ENCODE data around the gene LIM2. TPM values are rescaled to one million over a fixed set of nuclear protein-coding genes. Genes with fewer than 3 reads are reported as not detected.
"Not testable (repeated sequence)": the region's sequence is repeated elsewhere in the genome, so short reads cannot be mapped to it uniquely, and the experiment has no call there.

The LIM2 gene
- total RNA-seq (2014; rRNA removed; shearing (Covaris generic); ENCODE audit: low replicate concordance), result not detected in 2 replicates

- in situ Hi-C loops (cut with HindIII; ENCODE audit: low pct_unique_long_range_greater_than_20kb, low sequenced_read_pairs), result no loop called here
- DNase-seq (ENCODE audit: low read depth), result no peak
These were observed at the start of gene LIM2 for GRCh38 chr19:51387924-51388389. Gene LIM2, minus strand, starts transcription at chr19:51387974. Its CDS starts 531 bp downstream, at chr19:51387443.

- in situ Hi-C loops (cut with HindIII; ENCODE audit: low pct_unique_long_range_greater_than_20kb, low sequenced_read_pairs), result no loop called here
- DNase-seq (ENCODE audit: low read depth), result no peak
These were observed 46.7 kb upstream of the LIM2 start for GRCh38 chr19:51434456-51434855.

GRCh38 chr19:51433043-51433442 is 45.3 kb upstream of the LIM2 start:
- in situ Hi-C loops (cut with HindIII; ENCODE audit: low pct_unique_long_range_greater_than_20kb, low sequenced_read_pairs), result no loop called here

GRCh38 chr19:51431124-51431523 is 43.4 kb upstream of the LIM2 start:
- DNase-seq (ENCODE audit: low read depth), result no peak

More at GRCh38 chr19:51433043-51433442, 45.3 kb upstream of the LIM2 start:
- no peak for DNase-seq (ENCODE audit: low read depth)

GRCh38 chr19:51430221-51430620 is 42.4 kb upstream of the LIM2 start:
- no peak for DNase-seq (ENCODE audit: low read depth)
- in situ Hi-C loops (cut with HindIII; ENCODE audit: low pct_unique_long_range_greater_than_20kb, low sequenced_read_pairs), result no loop called here

More at GRCh38 chr19:51431124-51431523, 43.4 kb upstream of the LIM2 start:
- in situ Hi-C loops (cut with HindIII; ENCODE audit: low pct_unique_long_range_greater_than_20kb, low sequenced_read_pairs), result no loop called here

GRCh38 chr19:51427201-51427600 is 39.4 kb upstream of the LIM2 start:
- no peak for DNase-seq (ENCODE audit: low read depth)
- in situ Hi-C loops (cut with HindIII; ENCODE audit: low pct_unique_long_range_greater_than_20kb, low sequenced_read_pairs), result no loop called here

- in situ Hi-C loops (cut with HindIII; ENCODE audit: low pct_unique_long_range_greater_than_20kb, low sequenced_read_pairs), result no loop called here
- peak; percentile 70 for DNase-seq (ENCODE audit: low read depth)
These were observed 34.3 kb upstream of the LIM2 start for GRCh38 chr19:51422053-51422448.

- in situ Hi-C loops (cut with HindIII; ENCODE audit: low pct_unique_long_range_greater_than_20kb, low sequenced_read_pairs), result no loop called here
These were observed 33.7 kb upstream of the LIM2 start for GRCh38 chr19:51421229-51422052.

GRCh38 chr19:51420511-51420910 is 32.7 kb upstream of the LIM2 start:
- DNase-seq (ENCODE audit: low read depth); in situ Hi-C loops (cut with HindIII; ENCODE audit: low pct_unique_long_range_greater_than_20kb, low sequenced_read_pairs): not testable (repeated sequence)

More at GRCh38 chr19:51421229-51422052, 33.7 kb upstream of the LIM2 start:
- no peak for DNase-seq (ENCODE audit: low read depth)

GRCh38 chr19:51418707-51419106 is 30.9 kb upstream of the LIM2 start:
- no peak for DNase-seq (ENCODE audit: low read depth)
- in situ Hi-C loops (cut with HindIII; ENCODE audit: low pct_unique_long_range_greater_than_20kb, low sequenced_read_pairs), result no loop called here

- DNase-seq (ENCODE audit: low read depth), result no peak
- in situ Hi-C loops (cut with HindIII; ENCODE audit: low pct_unique_long_range_greater_than_20kb, low sequenced_read_pairs), result no loop called here
These were observed 30.0 kb upstream of the LIM2 start for GRCh38 chr19:51417810-51418157.

- in situ Hi-C loops (cut with HindIII; ENCODE audit: low pct_unique_long_range_greater_than_20kb, low sequenced_read_pairs), result no loop called here
- no peak for DNase-seq (ENCODE audit: low read depth)
These were observed 29.5 kb upstream of the LIM2 start, which contains the start of gene SIGLEC10 for GRCh38 chr19:51417107-51417809. Gene SIGLEC10, minus strand, starts transcription at chr19:51417642. Its CDS starts 61 bp downstream, at chr19:51417581.

- in situ Hi-C loops (cut with HindIII; ENCODE audit: low pct_unique_long_range_greater_than_20kb, low sequenced_read_pairs), result not testable (repeated sequence)
These were observed 28.6 kb upstream of the LIM2 start for GRCh38 chr19:51416422-51416821.

GRCh38 chr19:51415187-51415586 is 27.4 kb upstream of the LIM2 start:
- DNase-seq (ENCODE audit: low read depth), result no peak
- in situ Hi-C loops (cut with HindIII; ENCODE audit: low pct_unique_long_range_greater_than_20kb, low sequenced_read_pairs), result no loop called here

More at GRCh38 chr19:51416422-51416821, 28.6 kb upstream of the LIM2 start:
- DNase-seq (ENCODE audit: low read depth), result not testable (repeated sequence)

- in situ Hi-C loops (cut with HindIII; ENCODE audit: low pct_unique_long_range_greater_than_20kb, low sequenced_read_pairs), result no loop called here
- no peak for DNase-seq (ENCODE audit: low read depth)
These were observed 23.4 kb upstream of the LIM2 start for GRCh38 chr19:51410950-51411748.

- in situ Hi-C loops (cut with HindIII; ENCODE audit: low pct_unique_long_range_greater_than_20kb, low sequenced_read_pairs), result no loop called here
- no peak for DNase-seq (ENCODE audit: low read depth)
These were observed 19.8 kb upstream of the LIM2 start for GRCh38 chr19:51407511-51408131.

GRCh38 chr19:51402117-51402516 is 14.3 kb upstream of the LIM2 start:
- in situ Hi-C loops (cut with HindIII; ENCODE audit: low pct_unique_long_range_greater_than_20kb, low sequenced_read_pairs), result no loop called here
- no peak for DNase-seq (ENCODE audit: low read depth)

GRCh38 chr19:51399936-51400335 is 12.2 kb upstream of the LIM2 start:
- DNase-seq (ENCODE audit: low read depth); in situ Hi-C loops (cut with HindIII; ENCODE audit: low pct_unique_long_range_greater_than_20kb, low sequenced_read_pairs): not testable (repeated sequence)

All from Caki2 (cell line).